ENCODE measurements around the gene GNAZ.

GNAZ gene

DNA sequence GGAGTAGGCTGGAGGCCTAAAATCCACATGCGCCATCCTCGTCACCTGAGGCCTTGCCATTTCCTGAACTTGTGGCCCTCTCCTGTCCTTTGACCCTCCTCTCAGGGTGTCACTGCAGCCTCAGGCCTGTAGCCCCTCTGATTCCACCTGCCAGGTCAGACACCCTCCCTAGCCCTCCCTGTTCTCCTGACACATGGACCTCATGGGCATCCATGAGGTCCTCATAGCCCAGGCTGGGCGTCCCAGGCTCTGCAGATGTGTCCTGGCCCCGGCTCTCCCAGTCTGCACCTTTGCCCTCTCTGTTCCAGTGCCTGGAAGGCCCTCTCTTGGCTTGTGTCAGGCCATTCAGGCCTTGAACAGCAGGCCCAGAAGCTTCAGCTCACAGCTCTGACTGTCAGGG lies 90.7 kb downstream of the GNAZ start:
- no peak for DNase-seq

DNA sequence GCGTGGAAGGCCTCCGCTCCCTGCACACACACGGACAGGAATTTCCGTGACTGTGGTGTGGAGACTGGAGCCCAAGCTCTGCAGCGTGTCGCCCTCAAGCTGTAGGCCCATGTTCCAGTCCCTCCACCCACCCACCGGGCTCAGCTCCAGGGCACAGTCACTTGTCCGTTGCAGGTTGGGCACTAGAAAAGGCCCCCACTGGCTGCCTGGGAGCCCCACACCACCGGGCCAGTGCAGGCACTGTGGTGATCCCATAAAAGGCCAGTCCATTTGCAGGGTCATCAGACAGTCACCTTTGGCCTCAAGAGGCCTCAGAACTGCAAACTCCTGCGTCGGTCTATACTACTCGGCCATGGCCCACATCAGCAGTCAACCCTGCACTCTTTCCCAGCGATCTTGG lies 91.3 kb downstream of the GNAZ start:
- no peak for DNase-seq

DNA sequence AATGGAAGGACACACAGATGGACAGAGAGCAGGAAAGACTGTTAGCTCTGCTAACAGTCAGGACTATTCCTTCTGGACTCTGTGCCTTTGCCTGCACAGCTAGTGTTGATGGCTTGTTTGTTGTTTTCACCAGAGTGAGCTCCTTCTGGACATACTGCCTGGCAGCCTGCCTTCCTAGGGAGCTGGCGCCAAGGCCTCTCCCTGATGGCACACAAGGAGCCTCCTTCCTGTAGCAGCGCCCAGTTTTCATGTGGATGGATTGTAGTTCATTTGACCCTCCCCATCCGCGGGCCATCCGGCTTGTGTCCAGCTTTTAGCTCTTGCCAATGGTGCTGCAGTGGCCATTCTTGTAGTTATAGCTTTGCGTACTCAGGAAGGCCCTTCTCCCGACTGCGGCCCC lies 93.3 kb downstream of the GNAZ start:
- DNase-seq: no peak

DNA sequence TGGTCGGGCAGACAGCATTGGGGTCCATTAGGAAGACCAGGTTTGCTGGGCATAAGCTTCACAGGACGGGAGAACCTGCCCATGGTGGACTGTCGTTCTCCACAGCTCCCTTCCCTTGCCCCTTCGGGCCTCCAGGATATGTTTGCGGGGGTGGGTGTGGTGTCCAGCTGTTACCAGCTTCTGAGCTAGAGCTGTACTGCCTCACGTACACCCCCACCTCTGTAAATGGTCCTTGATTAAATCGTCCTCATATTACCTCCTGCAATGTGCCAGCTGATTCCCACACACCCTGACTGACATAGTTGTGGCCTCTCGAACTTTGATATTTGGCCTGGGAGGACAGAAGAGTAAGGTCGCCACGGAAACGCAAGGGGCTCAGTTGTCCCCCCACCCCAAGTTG lies 93.8 kb downstream of the GNAZ start:
- DNase-seq: no peak

DNA sequence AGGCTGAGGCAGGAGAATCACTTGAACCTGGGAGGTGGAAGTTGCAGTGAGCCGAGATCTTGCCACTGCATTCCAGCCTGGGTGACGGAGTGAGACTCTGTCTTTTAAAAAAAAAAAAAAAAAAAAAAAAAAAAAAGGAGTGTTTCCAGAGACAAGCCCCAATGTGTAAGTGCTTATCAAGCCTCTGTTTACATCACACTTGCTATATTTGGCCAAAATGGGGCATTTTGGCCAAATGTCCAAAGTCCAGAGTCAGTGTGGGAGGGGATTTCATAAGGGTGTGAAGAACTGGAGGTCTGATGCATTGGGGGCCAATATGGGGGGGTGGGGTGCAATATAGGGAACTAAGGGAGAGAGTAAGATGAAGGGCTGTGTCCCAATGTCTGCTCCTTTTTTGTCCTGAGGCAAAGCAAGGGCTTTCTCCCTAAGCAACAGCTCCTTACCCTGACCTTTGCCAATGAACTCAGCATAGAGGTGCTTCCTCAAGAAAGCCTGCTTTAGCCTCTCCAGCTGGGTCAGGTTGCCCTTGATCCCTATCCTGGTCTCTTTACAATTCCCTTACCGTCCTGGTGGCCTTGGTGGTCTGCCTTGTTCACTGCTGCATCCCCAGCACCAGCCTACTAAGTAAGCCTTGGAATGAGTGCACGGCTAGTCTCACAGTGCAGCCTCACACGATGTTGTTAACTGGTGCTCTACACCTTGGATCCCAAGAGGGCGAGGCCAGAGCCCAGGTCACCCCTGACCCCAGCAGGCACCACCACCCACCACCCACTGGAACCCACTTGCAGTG lies 95.9 kb downstream of the GNAZ start:
- DNase-seq: no peak

DNA sequence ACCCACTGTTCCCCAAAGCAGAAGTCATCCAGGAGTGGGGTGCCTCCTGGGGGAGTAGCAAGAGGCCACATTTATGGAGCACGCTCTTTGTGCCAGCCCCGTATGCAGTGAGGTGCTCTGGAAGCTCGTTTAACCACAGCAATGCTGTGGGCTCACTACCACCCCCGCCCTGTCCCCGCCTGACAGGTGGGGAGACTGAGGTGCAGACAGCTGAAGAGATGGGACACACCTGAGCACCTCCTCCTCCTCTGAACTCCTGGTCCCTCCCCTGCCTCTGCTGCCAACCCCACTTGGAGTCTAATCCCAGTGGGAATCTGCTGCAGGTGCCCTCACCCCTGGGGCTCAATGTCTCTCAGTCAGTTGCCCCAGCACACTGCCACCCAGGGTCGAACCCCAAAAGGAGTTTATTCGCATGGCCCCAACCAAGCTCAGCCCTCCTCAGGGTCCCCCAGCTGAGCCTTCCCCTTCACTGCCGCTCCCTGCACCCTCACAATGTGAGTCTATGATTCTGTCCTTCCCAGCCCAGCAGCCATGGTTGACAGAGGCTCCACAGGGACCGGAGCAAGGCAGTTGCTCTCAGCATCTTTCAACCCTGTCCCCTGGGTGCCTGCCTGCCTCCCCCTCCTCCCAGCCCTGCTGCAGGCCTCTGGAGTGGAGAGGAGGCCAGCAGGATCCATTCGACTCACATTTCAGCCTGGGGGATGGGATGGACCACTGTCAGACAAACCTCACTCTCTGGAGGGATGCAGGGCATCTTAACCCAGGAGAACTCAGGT lies 96.7 kb downstream of the GNAZ start:
- DNase-seq: no peak

DNA sequence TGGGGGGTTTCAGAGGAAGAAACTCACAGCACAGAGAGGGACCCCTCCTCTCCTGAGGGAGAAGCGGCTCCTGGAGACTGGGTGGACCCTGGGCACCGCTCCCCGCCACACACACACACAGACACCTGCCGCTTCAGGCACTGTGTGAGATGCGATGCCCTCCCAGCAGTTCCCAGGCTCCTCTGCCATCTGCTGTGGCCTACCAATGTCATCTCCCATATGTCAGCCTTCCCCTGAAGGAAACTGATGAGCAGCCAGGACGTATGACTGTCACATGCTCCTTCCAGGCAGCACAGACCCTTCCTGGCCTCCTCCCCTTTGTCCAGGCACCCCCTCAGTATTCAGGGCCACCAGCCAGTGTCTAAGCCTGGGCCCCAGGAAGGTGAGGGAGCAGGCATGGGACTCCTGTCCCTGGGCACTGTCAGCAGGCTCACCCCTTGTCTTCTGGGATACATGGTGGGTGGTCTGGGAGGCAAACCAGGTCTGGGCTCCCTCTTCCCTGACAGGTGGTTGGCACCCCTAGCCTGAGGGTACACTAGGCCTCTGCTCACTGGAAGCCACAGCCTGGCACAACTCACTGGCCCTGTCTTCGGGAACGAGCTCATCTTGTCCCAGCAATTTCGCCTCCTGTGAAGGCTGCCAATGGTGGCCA lies 98.2 kb downstream of the GNAZ start:
- no peak for DNase-seq

DNA sequence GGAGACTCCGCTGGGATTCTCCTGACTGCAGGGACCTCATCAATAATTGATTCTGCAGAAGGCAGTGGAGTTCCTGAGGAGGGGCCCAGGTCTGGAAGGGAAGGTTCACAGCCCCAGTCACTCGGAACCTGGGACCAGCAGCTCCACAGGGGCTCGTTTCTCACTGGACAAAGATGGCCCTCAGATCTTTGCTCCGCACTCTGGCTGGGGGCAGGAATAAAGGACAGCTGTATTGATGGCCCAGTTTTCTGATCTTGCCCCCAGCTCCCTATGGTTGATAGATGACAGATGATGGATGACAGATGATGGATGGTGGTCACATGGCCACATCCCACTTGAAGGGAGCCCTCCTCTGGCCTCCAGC lies 98.7 kb downstream of the GNAZ start:
- no peak for DNase-seq

Measured in stimulated activated CD4-positive, alpha-beta T cell treated with anti-CD3 and anti-CD28 coated beads, Interleukin-1b, Interleukin-23, amount 100 ng/mL, for 48 hours (primary cell).